Endothelial cell of umbilical vein (primary cell): Measurements from ENCODE around the gene FMN1. TPM values are rescaled to one million over a fixed set of nuclear protein-coding genes. Genes with fewer than 3 reads are reported as not detected.

ENCODE experiments used
- BruUV-seq: library from RNA; stranded (reverse); fragments of 400-500 nt; replicated peaks from 2 replicates; lab custom pipeline; 2021; lab: Mats Ljungman, UMichigan
- CTCF ChIA-PET: fragments of 300-600, 350-600 bp; sonication (Branson Sonifier 250); formaldehyde crosslinking; loops from one replicate; lab custom pipeline; 2021; ENCODE audit warnings: antibody characterized with exemption, inconsistent platforms; lab: Charles Lee
- POLR2A ChIA-PET: fragments of 300-600, 350-600 bp; sonication (Branson Sonifier 250); formaldehyde crosslinking; loops from one replicate; lab custom pipeline; 2021; ENCODE audit warnings: antibody characterized with exemption, inconsistent platforms; lab: Charles Lee
- DNase-seq: peaks from one replicate; pipeline ENCODE4 v3.0.0-alpha.2; 2011; ENCODE audit warnings: low read depth, low spot score
- FAIRE-seq: peaks from 2 replicates; lab custom pipeline; 2011; peaks lifted over from hg19 to GRCh38; lab: Jason Lieb, UNC
- H2AFZ ChIP-seq: 2 replicates; pipeline ENCODE4 v1.6.0; 2012; ENCODE audit warnings: low read depth, low read length, control low read depth, inconsistent platforms
- H3K27ac ChIP-seq: 2 replicates; pipeline ENCODE4 v1.5.1; 2011; ENCODE audit warnings: low read depth, mild to moderate bottlenecking, control low read depth, low read length, moderate library complexity; ENCODE audit not compliant: insufficient read depth
- H3K27me3 ChIP-seq, 2 experiments: 2 replicates each; pipeline versions ENCODE4 v1.6.0 to v1.6.1; 2011; ENCODE audit warnings: low read length in 2 of 2, mixed read lengths in 1 of 2; ENCODE audit not compliant: control insufficient read depth in 2 of 2, insufficient read depth in 2 of 2
- H3K36me3 ChIP-seq, 2 experiments: 2 replicates in 1 of 2; 3 replicates in 1 of 2; pipeline ENCODE4 v1.5.1; 2011; ENCODE audit warnings: low read length in 2 of 2, mild to moderate bottlenecking in 1 of 2, moderate library complexity in 1 of 2; ENCODE audit not compliant: control insufficient read depth in 2 of 2, insufficient read depth in 2 of 2; ENCODE audit errors: extremely low read depth in 1 of 2
- H3K4me1 ChIP-seq: 3 replicates; pipeline ENCODE4 v1.5.1; 2011; ENCODE audit warnings: mild to moderate bottlenecking, low read length; ENCODE audit not compliant: control insufficient read depth, insufficient read depth; ENCODE audit errors: extremely low read depth
- H3K4me2 ChIP-seq: 2 replicates; pipeline ENCODE4 v1.6.1; 2011; ENCODE audit warnings: low read length, control low read depth, mixed read lengths; ENCODE audit not compliant: insufficient read depth
- H3K4me3 ChIP-seq, 3 experiments: fragments of 200-600 bp in 1 of 3; sonication (generic), shearing (Covaris generic) in 1 of 3; replicated peaks in 1 of 3; 2 replicates each; pipeline ENCODE4 v1.5.1; 2011 to 2016; ENCODE audit warnings: control low read depth in 3 of 3, low read length in 3 of 3, mild to moderate bottlenecking in 2 of 3, inconsistent platforms in 1 of 3, low read depth in 1 of 3, moderate library complexity in 1 of 3; ENCODE audit not compliant: insufficient read depth in 1 of 3
- H3K79me2 ChIP-seq: 2 replicates; pipeline ENCODE4 v1.6.0; 2012; ENCODE audit warnings: low read length, inconsistent platforms; ENCODE audit not compliant: control insufficient read depth, insufficient read depth
- H3K9ac ChIP-seq: replicated peaks from 2 replicates; pipeline ENCODE3; 2011; ENCODE audit warnings: low read length, control low read depth; ENCODE audit not compliant: insufficient read depth; ENCODE audit errors: extremely low read depth
- H3K9me1 ChIP-seq: replicated peaks from 3 replicates; pipeline ENCODE4 v1.6.0; 2011; ENCODE audit warnings: mild to moderate bottlenecking, low read length; ENCODE audit not compliant: control insufficient read depth, insufficient read depth; ENCODE audit errors: extremely low read depth
- H3K9me3 ChIP-seq: replicated peaks from 2 replicates; pipeline ENCODE4 v1.5.1; 2012; ENCODE audit warnings: low read length, inconsistent platforms; ENCODE audit not compliant: control insufficient read depth, insufficient read depth
- H4K20me1 ChIP-seq: replicated peaks from 2 replicates; pipeline ENCODE3; 2011; ENCODE audit warnings: mild to moderate bottlenecking, low read length; ENCODE audit not compliant: control insufficient read depth, insufficient read depth; ENCODE audit errors: extremely low read depth
- CTCF ChIP-seq, 2 donors: IDR thresholded peaks; 1 replicate in 1 of 2; 2 replicates in 1 of 2; pipeline ENCODE4 v1.5.1; 2011; ENCODE audit warnings: low read length in 2 of 2, mild to moderate bottlenecking in 2 of 2, moderate library complexity in 2 of 2, control low read depth in 1 of 2, inconsistent platforms in 1 of 2, low read depth in 1 of 2; ENCODE audit not compliant: insufficient read depth in 1 of 2; ENCODE audit errors: extremely low read depth in 1 of 2
- EZH2 ChIP-seq: IDR thresholded peaks from 2 replicates; pipeline ENCODE4 v1.6.1; 2012; ENCODE audit warnings: borderline replicate concordance, low read depth, mild to moderate bottlenecking, moderate library complexity, low read length, inconsistent platforms; ENCODE audit not compliant: severe bottlenecking
- FOS ChIP-seq: IDR thresholded peaks from 2 replicates; pipeline ENCODE4 v1.6.1; 2011; ENCODE audit warnings: mild to moderate bottlenecking, low read length, moderate library complexity, borderline replicate concordance; ENCODE audit not compliant: insufficient read depth
- GATA2 ChIP-seq: IDR thresholded peaks from 2 replicates; pipeline ENCODE4 v1.7.0; 2011; ENCODE audit warnings: low read depth, mild to moderate bottlenecking, moderate library complexity, mixed read lengths, low read length; ENCODE audit not compliant: insufficient read length, insufficient read depth
- JUN ChIP-seq: IDR thresholded peaks from 2 replicates; pipeline ENCODE4 v1.6.1; 2011; ENCODE audit warnings: borderline replicate concordance, low read depth; ENCODE audit not compliant: insufficient read length, insufficient read depth
- MAX ChIP-seq: IDR thresholded peaks from 2 replicates; pipeline ENCODE4 v1.6.1; 2011; ENCODE audit not compliant: insufficient read depth, insufficient read length
- MYC ChIP-seq: IDR thresholded peaks from one replicate; pipeline ENCODE4 v1.6.1; 2011; ENCODE audit warnings: mild to moderate bottlenecking, low read depth, low read length
- POLR2A ChIP-seq: IDR thresholded peaks from 2 replicates; pipeline ENCODE4 v1.6.1; 2012; ENCODE audit warnings: low read depth, mild to moderate bottlenecking, control low read depth, low read length
- POLR2AphosphoS5 ChIP-seq: IDR thresholded peaks from 2 replicates; pipeline ENCODE4 v1.6.1; 2012; ENCODE audit warnings: low read depth, mild to moderate bottlenecking, control low read depth, low read length, moderate library complexity; ENCODE audit not compliant: insufficient read depth
- dilution Hi-C: fragments of 300-500 bp; cut with MboI; formaldehyde crosslinking; loops from one replicate; pipeline ENCODE4 v1.15.0; 2019; ENCODE audit warnings: low sequenced_read_pairs; ENCODE audit not compliant: extremely low pct_ligation_motif_present
- intact Hi-C: fragments of 100-400 bp; cut with micrococcal nuclease; formaldehyde crosslinking; loops from one replicate; pipeline ENCODE4 v1.10.0; 2022
- polyA plus RNA-seq, 4 experiments: library from polyadenylated mRNA; depleted of rRNA in 3 of 4; stranded (reverse) in 3 of 4; unstranded in 1 of 4; fragments of >200 nt; gene quantifications; 2 replicates each; pipeline versions ENCODE4 v1.2.1 to v1.2.3, GENCODE V29; 2011 to 2012; ENCODE audit warnings: missing spikeins in 1 of 4
- total RNA-seq: library from RNA; stranded (reverse); gene quantifications from 2 replicates; pipeline ENCODE4 v1.2.3, GENCODE V29; 2021

FMN1 gene
- total and polyA plus RNA-seq, 2 donors (not counting 3 experiments of a cell fraction or from before 2014, with no cell fraction given), result 0.01 to 0.29 TPM

- Histone ChIP-seq H4K20me1 (no peaks in the 10 kb centered on the region), H3K79me2 (no peaks in the 10 kb centered on the region), H2AFZ (no peak overlapping the region), H3K4me1 (no peaks in the 10 kb centered on the region), H3K4me3 (no peak overlapping the region), H3K27ac (no peak overlapping the region), H3K9me1 (no peaks in the 10 kb centered on the region), H3K27me3 (peaks cover 0 to 6% of the 10 kb centered on the region in 2 experiments), H3K4me2 (no peak overlapping the region), H3K9ac (no peak overlapping the region), H3K9me3 (no peaks in the 10 kb centered on the region), H3K36me3 (no peaks in the 10 kb centered on the region)
- FAIRE-seq (no peak), DNase-seq (no peak)
- TF ChIP-seq EZH2, result no peak
- no peak for TF ChIP-seq POLR2A
- no peak for TF ChIP-seq CTCF (IDR thresholded peaks at IDR 0.05; ENCODE audit: extremely low read depth in 1 of 2, insufficient read depth in 1 of 2, low read depth in 1 of 2, low read length in 2 of 2)
- no peak for TF ChIP-seq MYC
- no peak for TF ChIP-seq POLR2AphosphoS5
- TF ChIP-seq JUN, result no peak
- TF ChIP-seq GATA2, result no peak
- TF ChIP-seq FOS, result no peak
- TF ChIP-seq MAX, result no peak
- CTCF ChIA-PET, result interaction anchor here (0.7 to 1.0 kb wide), 3 partner anchors 13 to 124 kb away, joined by 3 read pairs; no protein-coding TSS in a partner anchor
- dilution Hi-C loops (no loop called here), intact Hi-C loops (no loop called here)
- POLR2A ChIA-PET, result no interaction called here
- BruUV-seq, result no TSS peak
These were observed 227.0 kb downstream of the FMN1 start for GRCh38 chr15:32967521-32967920.
